IMR-90 (cell line): Measurements from ENCODE around the gene PRSS1.

Experiments used
- BHLHE40 ChIP-seq: fragments of 150-350 bp; IDR thresholded peaks from 2 replicates; pipeline ENCODE4 v1.6.1; 2016; ENCODE audit warnings: mild to moderate bottlenecking, low read depth, low read length
- CEBPB ChIP-seq: IDR thresholded peaks from 2 replicates; pipeline ENCODE4 v1.6.1; 2012; ENCODE audit warnings: low read depth, low read length, improper control_type of control experiment
- CHD1 ChIP-seq: IDR thresholded peaks from 2 replicates; pipeline ENCODE4 v1.6.1; 2012; ENCODE audit warnings: low read depth, low read length, improper control_type of control experiment
- CTCF ChIP-seq: conservative IDR thresholded peaks from 2 replicates; pipeline ENCODE4 v1.5.1; 2012; ENCODE audit warnings: mild to moderate bottlenecking, low read depth, low read length, improper control_type of control experiment
- MAFK ChIP-seq: IDR thresholded peaks from 2 replicates; pipeline ENCODE4 v1.6.1; 2012; ENCODE audit warnings: low read depth, low read length, improper control_type of control experiment
- POLR2A ChIP-seq: IDR thresholded peaks from 2 replicates; pipeline ENCODE4 v1.6.1; 2012; ENCODE audit warnings: mild to moderate bottlenecking, low read depth, low read length
- RCOR1 ChIP-seq: IDR thresholded peaks from 2 replicates; pipeline ENCODE4 v1.6.1; 2012; ENCODE audit warnings: mild to moderate bottlenecking, low read length, improper control_type of control experiment; ENCODE audit not compliant: insufficient replicate concordance
- SMC3 ChIP-seq: fragments of 150-350 bp; IDR thresholded peaks from 2 replicates; pipeline ENCODE4 v1.6.1; 2016; ENCODE audit warnings: low read depth, mild to moderate bottlenecking, antibody characterized with exemption, low read length, moderate library complexity
- USF2 ChIP-seq: fragments of 150-350 bp; IDR thresholded peaks from 2 replicates; pipeline ENCODE4 v1.6.1; 2017; ENCODE audit warnings: mild to moderate bottlenecking, antibody characterized with exemption, low read length, low read depth

- TF ChIP-seq BHLHE40 (no peak), POLR2A (no peak), CTCF (no peak), CEBPB (no peak), RCOR1 (no peak), MAFK (no peak), SMC3 (no peak), CHD1 (no peak), USF2 (no peak)
Measured at GRCh38 chr7:142796501-142797390, 47.5 kb downstream of the PRSS1 start.
